WI38 (cell line): ENCODE measurements around the gene NXPH4.
A peak's percentile ranks its signal among the peaks of the same experiment; 100 is the strongest.

Experiments
- H3K4me3 ChIP-seq: 2 replicates; pipeline ENCODE4 v1.5.1; 2011; ENCODE audit warnings: low read depth, mild to moderate bottlenecking, control low read depth, low read length
- TF ChIP-seq, protein P1 (sequence below): IDR thresholded peaks from 2 replicates; pipeline ENCODE4 v1.5.1; 2012; ENCODE audit warnings: low read depth, mild to moderate bottlenecking, control low read depth, low read length

The NXPH4 gene

GRCh38 chr12:57224973-57225679, 8.5 kb downstream of the NXPH4 start:
- no peak overlapping the region for H3K4me3 ChIP-seq
- TF ChIP-seq, protein P1, sequence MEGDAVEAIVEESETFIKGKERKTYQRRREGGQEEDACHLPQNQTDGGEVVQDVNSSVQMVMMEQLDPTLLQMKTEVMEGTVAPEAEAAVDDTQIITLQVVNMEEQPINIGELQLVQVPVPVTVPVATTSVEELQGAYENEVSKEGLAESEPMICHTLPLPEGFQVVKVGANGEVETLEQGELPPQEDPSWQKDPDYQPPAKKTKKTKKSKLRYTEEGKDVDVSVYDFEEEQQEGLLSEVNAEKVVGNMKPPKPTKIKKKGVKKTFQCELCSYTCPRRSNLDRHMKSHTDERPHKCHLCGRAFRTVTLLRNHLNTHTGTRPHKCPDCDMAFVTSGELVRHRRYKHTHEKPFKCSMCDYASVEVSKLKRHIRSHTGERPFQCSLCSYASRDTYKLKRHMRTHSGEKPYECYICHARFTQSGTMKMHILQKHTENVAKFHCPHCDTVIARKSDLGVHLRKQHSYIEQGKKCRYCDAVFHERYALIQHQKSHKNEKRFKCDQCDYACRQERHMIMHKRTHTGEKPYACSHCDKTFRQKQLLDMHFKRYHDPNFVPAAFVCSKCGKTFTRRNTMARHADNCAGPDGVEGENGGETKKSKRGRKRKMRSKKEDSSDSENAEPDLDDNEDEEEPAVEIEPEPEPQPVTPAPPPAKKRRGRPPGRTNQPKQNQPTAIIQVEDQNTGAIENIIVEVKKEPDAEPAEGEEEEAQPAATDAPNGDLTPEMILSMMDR = no peak

DNA sequence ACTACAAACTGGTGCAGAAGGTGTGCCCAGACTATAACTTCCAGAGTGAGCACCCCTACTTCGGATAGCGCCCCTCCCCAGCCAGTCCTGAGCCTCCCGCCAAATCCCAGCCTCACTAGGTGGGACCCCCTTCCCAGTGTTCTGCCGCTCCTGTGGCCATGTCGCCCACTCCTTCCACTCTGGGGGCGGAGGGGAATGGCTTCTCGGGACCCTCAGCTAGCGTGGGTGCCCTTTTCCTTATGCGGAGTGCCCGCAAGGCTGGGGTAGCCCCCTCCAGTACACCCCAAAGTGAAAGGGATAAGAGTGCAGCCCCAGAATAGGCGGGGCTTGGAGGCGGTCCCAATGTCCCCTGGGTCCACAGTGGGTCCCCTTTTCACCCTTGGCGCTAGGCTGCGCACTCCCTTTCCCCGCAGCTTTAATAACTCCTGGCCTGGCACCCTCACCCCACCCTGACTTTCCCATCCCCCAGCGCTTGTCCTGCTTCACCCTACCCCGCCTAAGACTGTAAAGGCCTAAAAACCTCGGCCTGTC, 9.2 kb downstream of the NXPH4 start:
- TF ChIP-seq, protein P1 = no peak
- H3K4me3 ChIP-seq = no peak overlapping the region

DNA sequence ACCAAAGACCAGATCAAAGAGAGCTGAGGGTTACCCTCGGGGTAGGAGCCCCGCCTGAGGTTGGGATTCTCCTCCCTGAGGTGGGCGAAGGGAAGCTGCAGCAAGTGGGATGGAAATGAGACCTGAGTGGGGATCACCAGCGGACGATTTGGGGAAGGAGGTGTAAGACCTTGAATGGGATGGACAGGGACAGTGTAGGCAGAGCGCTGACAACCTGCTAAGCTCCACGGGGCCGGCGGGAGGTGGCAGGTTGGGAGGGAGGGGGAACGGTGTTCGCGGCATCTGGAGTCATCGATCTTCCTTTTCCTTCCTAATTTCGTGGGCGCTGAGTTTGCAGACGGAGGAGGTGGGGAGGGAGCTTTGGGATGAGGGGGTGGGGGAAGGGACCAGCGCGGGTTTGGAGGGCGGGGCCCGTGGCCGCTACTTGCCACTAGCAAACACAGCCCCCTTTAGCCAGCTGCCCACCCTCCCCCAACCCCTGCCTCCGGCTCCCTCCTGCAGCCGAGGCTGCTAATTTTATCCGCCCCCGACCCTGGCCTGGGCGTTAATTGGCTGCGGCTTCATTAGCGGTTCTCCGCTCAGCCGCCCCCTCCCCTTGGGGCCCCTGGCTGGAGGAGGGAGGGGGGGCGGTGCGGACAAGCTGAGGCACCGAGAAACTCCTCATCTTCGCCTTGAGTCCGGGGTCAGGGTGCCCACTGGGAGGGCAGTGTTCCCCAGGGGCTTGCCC, 10.2 kb downstream of the NXPH4 start:
- no peak overlapping the region for H3K4me3 ChIP-seq
- TF ChIP-seq, protein P1 = no peak

- TF ChIP-seq, protein P1 = no peak
- H3K4me3 ChIP-seq = no peak overlapping the region
These were observed 10.9 kb downstream of the NXPH4 start for GRCh38 chr12:57227315-57228115.

DNA sequence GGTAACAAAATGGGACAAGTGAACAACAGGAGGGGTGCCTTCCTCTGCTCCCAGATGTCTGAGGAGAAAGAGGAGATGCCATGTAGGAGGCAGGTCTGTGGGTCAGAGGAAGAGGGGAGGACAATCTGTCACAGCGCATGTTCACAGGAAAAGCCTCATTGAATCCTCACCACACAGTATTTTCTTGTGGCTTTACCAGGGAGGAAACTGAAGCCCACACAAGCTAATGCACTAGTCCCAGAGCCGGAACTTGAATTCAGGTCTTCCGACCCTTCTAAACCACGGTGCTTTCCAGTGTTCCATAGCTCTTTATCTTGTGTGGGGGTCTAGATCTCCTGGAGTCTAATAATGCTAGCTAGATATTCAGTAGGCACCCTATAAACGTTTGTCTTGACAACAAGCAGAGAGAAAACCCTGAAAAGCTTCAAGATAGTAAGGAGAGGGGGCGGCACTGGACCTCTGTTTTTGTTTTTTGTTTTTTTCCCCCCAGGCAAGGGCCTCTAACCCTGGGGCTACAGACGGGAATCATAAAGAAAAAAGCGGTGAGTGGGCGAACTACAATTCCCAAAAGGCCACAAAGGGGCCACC, 12.5 kb downstream of the NXPH4 start:
- TF ChIP-seq, protein P1 = no peak
- H3K4me3 ChIP-seq = peak overlapping the region; percentile 94

DNA sequence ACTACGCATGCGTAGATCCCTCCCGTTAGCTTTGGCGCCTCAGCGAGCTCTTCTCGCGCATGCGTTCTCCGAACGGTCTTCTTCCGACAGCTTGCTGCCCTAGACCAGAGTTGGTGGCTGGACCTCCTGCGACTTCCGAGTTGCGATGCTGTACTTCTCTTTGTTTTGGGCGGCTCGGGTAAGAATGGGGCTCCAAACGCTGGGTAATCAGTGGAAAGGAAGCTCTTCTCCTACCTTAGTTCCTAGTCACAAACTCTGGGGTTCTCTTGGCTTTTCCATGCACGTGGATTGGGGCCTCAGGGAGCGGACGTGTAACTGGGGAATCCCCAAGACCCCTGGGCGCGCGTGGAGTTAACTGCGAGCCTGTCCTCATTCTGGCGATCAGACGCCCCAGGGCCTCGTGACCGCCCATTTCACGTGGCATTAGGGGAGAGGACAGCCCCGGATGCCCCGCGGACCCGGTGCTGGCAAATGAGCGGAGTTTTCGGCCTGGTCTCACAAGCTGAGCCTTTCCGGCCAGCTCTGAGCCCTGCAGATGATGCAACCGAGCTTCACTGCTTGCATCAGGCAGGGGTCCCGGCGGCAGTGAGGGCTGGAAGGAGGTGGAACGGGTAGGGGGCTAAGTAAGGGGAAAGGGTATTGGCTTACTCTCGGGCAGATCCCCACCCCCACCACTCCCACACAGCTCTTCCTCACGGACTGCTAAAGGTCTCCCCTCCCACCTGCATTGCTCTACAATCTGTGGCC, 13.2 kb downstream of the NXPH4 start, which contains the start of gene SHMT2:
Gene SHMT2, plus strand, starts transcription at position 78 of the 747 bp plus-strand sequence. Its CDS starts 68 bp downstream, at position 146.
- TF ChIP-seq, protein P1 = no peak
- H3K4me3 ChIP-seq = peak within 1 kb of the TSS; percentile 94
